A204.1 (cell line): ENCODE measurements around the gene SOX5.
"Not testable (repeated sequence)": the region's sequence is repeated elsewhere in the genome, so short reads cannot be mapped to it uniquely, and the experiment has no call there.

Experiments
- FAIRE-seq: peaks from 2 replicates; lab custom pipeline; 2012; peaks lifted over from hg19 to GRCh38; lab: Jason Lieb, UNC

SOX5 gene

GRCh38 chr12:23831739-23832138 is 117.7 kb downstream of the SOX5 start:
- no peak for FAIRE-seq

GRCh38 chr12:23830210-23830609 is 119.3 kb downstream of the SOX5 start:
- no peak for FAIRE-seq

GRCh38 chr12:23827353-23827752 is 122.1 kb downstream of the SOX5 start:
- no peak for FAIRE-seq

GRCh38 chr12:23825124-23825523 is 124.3 kb downstream of the SOX5 start:
- not testable (repeated sequence) for FAIRE-seq

- no peak for FAIRE-seq
These were observed 125.1 kb downstream of the SOX5 start for GRCh38 chr12:23824358-23824757.

GRCh38 chr12:23822883-23823282 is 126.6 kb downstream of the SOX5 start:
- not testable (repeated sequence) for FAIRE-seq

GRCh38 chr12:23817345-23817744 is 132.1 kb downstream of the SOX5 start:
- FAIRE-seq, result no peak

GRCh38 chr12:23816394-23816851 is 133.0 kb downstream of the SOX5 start:
- no peak for FAIRE-seq

GRCh38 chr12:23815810-23816209 is 133.7 kb downstream of the SOX5 start:
- FAIRE-seq, result peak; percentile 35

GRCh38 chr12:23813206-23813605 is 136.3 kb downstream of the SOX5 start:
- FAIRE-seq, result no peak

GRCh38 chr12:23810329-23810902 is 139.1 kb downstream of the SOX5 start:
- FAIRE-seq, result no peak

GRCh38 chr12:23803540-23803939 is 145.9 kb downstream of the SOX5 start:
- FAIRE-seq, result no peak

- no peak for FAIRE-seq
These were observed 154.0 kb downstream of the SOX5 start for GRCh38 chr12:23795494-23795893.

GRCh38 chr12:23781118-23781517 is 168.4 kb downstream of the SOX5 start:
- FAIRE-seq, result no peak

- FAIRE-seq, result peak; percentile 94
These were observed 174.3 kb downstream of the SOX5 start for GRCh38 chr12:23775208-23775607.

GRCh38 chr12:23771240-23771949 is 178.1 kb downstream of the SOX5 start:
- FAIRE-seq, result no peak

- peak; percentile 99 for FAIRE-seq
These were observed 179.1 kb downstream of the SOX5 start for GRCh38 chr12:23770202-23770938.

- FAIRE-seq, result no peak
These were observed 181.6 kb downstream of the SOX5 start for GRCh38 chr12:23767834-23768233.

GRCh38 chr12:23763724-23764123 is 185.7 kb downstream of the SOX5 start:
- no peak for FAIRE-seq

GRCh38 chr12:23760495-23760894 is 189.0 kb downstream of the SOX5 start:
- no peak for FAIRE-seq

- FAIRE-seq, result no peak
These were observed 190.9 kb downstream of the SOX5 start for GRCh38 chr12:23758608-23759007.

- no peak for FAIRE-seq
These were observed 191.9 kb downstream of the SOX5 start for GRCh38 chr12:23757541-23757962.

GRCh38 chr12:23756416-23756815 is 193.1 kb downstream of the SOX5 start:
- no peak for FAIRE-seq
